Adrenal gland (tissue), 12 donors: ENCODE results near the gene SVBP. TPM values are rescaled to one million over a fixed set of nuclear protein-coding genes. Genes with fewer than 3 reads are reported as not detected.

ENCODE experiments used
- DNase-seq, 7 donors: peaks; one replicate each; pipeline ENCODE4 v3.0.0-alpha.2; 2019 to 2020
- H3K27ac ChIP-seq, 5 donors: fragments of 200-600 bp; sonication (generic) in 4 of 5; 1 replicate in 3 of 5; 2 replicates in 2 of 5; pipeline versions ENCODE4 v1.5.1 to v1.8.0; 2016 to 2020; ENCODE audit warnings: mild to moderate bottlenecking in 1 of 5
- H3K27me3 ChIP-seq: fragments of 200-600 bp; 2 replicates; pipeline ENCODE4 v1.8.0; 2021
- H3K36me3 ChIP-seq, 2 donors: fragments of 200-600 bp; replicated peaks in 1 of 2; 1 replicate in 1 of 2; 2 replicates in 1 of 2; pipeline versions ENCODE4 v1.5.1 to v1.8.0; 2018 to 2022
- H3K4me1 ChIP-seq, 2 donors: fragments of 200-600 bp; replicated peaks in 1 of 2; 1 replicate in 1 of 2; 2 replicates in 1 of 2; pipeline versions ENCODE4 v1.5.1 to v1.8.0; 2018 to 2021
- H3K4me3 ChIP-seq, 4 donors: fragments of 200-600 bp; sonication (generic) in 3 of 4; one replicate each; pipeline ENCODE4 v1.5.1; 2016 to 2018
- H3K9me3 ChIP-seq, 3 donors: fragments of 200-600 bp; sonication (generic) in 1 of 3; replicated peaks in 1 of 3; 1 replicate in 2 of 3; 2 replicates in 1 of 3; pipeline versions ENCODE4 v1.5.1 to v1.8.0; 2016 to 2021
- CTCF ChIP-seq, 6 experiments: fragments of 450-650 bp in 4 of 6; fragments of 200-600 bp in 2 of 6; sonication (generic) in 1 of 6; IDR thresholded peaks; 1 replicate in 5 of 6; 2 replicates in 1 of 6; pipeline versions ENCODE4 v1.5.1 to v1.8.0; 2016 to 2021; ENCODE audit warnings: antibody characterized with exemption in 6 of 6, mild to moderate bottlenecking in 2 of 6, moderate library complexity in 1 of 6
- POLR2A ChIP-seq, 2 donors: fragments of 450-650 bp; IDR thresholded peaks; one replicate each; pipeline ENCODE4 v1.6.1; 2017; ENCODE audit warnings: antibody characterized with exemption in 2 of 2, mild to moderate bottlenecking in 2 of 2, moderate library complexity in 1 of 2
- WGBS, 4 donors: extraction: QIAGEN DNeasy Blood & Tissue Kit in 2 of 4; methylation state at CpG; one replicate each; pipeline versions ENCODE4 v1.1.5 to v1.1.7; 2013 to 2017; 5-methylcytosine and 5-hydroxymethylcytosine counted together
- intact Hi-C, 2 donors: fragments of 100-400 bp; cut with DNase I; formaldehyde crosslinking; loops; one replicate each; pipeline versions ENCODE4 v1.14.1 to v1.15.0; 2022 to 2023
- polyA plus RNA-seq, 3 donors: library from polyadenylated mRNA; stranded (reverse); fragments of 200-250 nt in 2 of 3; fragments of 350-450 nt in 1 of 3; fragmentation: Illumina TruSeq in 1 of 3; extraction: RNeasy Lipid Tissue Mini Kit (QIAGEN cat#74804) in 1 of 3; gene quantifications; one replicate each; pipeline ENCODE4 v1.2.3, GENCODE V29; 2013 to 2014
- total RNA-seq, 9 donors: library from RNA; depleted of rRNA in 4 of 9; stranded (reverse); fragments of >200 nt in 4 of 9; fragments of 120-200 nt in 1 of 9; fragmentation: NEBNext Ultra II Directional in 1 of 9; extraction: Animal tissue kit (Norgen Biotek cat#: 25700) in 1 of 9; gene quantifications; one replicate each; pipeline versions ENCODE4 v1.1.0 to v1.2.4, GENCODE V29; 2013 to 2023
- donor health status: healthy with polysubstance abuse.
- donor health status: Bipolar disorder and iron deficiency.
- donor health status: DM: yes; HTN: yes; CAD: no.
- donor health status: DM: no; HTN: no; CAD: no.
- donor health status: DM: no; HTN: no; CAD: no.
- donor health status: DM: yes; HTN: yes; CAD: no.

Gene SVBP
- total and polyA plus RNA-seq, 12 donors = 4.5 to 41.3 (median 17.2) TPM

GRCh38 chr1:42845866-42846256 is 28.7 kb upstream of the SVBP start:
- H3K27ac ChIP-seq = no peak overlapping the region
- no peaks in the 10 kb centered on the region for H3K9me3 ChIP-seq
- intact Hi-C loops = no loop called here
- H3K4me1 ChIP-seq = peaks cover 0 to 30% of the 10 kb centered on the region in 2 donors
- 7 to 11% (median 8%) methylated on average over 10 of the region's 10 CpGs for WGBS, 4 donors
- no peak for TF ChIP-seq CTCF (IDR thresholded peaks at IDR 0.05)
- no peak for TF ChIP-seq POLR2A (IDR thresholded peaks at IDR 0.05)
- H3K36me3 ChIP-seq = peaks cover 0 to 11% of the 10 kb centered on the region in 2 donors
- DNase-seq = no peak
- H3K4me3 ChIP-seq = peak overlapping the region in 2 of 4 donors; percentile 71 to 87
- H3K27me3 ChIP-seq = no peaks in the 10 kb centered on the region

GRCh38 chr1:42845193-42845592 is 28.0 kb upstream of the SVBP start:
- Histone ChIP-seq H3K4me1 (peaks cover 0 to 30% of the 10 kb centered on the region in 2 donors), H3K9me3 (no peaks in the 10 kb centered on the region), H3K36me3 (peaks cover 0 to 5% of the 10 kb centered on the region in 2 donors), H3K27ac (no peak overlapping the region), H3K27me3 (no peaks in the 10 kb centered on the region), H3K4me3 (no peak overlapping the region)
- DNase-seq = no peak
- WGBS, 4 donors = 67 to 72% (median 70%) methylated on average over 1 of the region's 1 CpG
- intact Hi-C loops = no loop called here
- TF ChIP-seq POLR2A (IDR thresholded peaks at IDR 0.05) = no peak
- no peak for TF ChIP-seq CTCF (IDR thresholded peaks at IDR 0.05)

- Histone ChIP-seq H3K9me3 (no peaks in the 10 kb centered on the region), H3K4me1 (peaks cover 0 to 30% of the 10 kb centered on the region in 2 donors), H3K27me3 (no peaks in the 10 kb centered on the region), H3K36me3 (peaks cover 0 to 4% of the 10 kb centered on the region in 2 donors), H3K27ac (peak overlapping the region in 1 of 5 donors; percentile 36), H3K4me3 (no peak overlapping the region)
- peak in 2 of 7 donors; percentile 42 to 52 for DNase-seq
- WGBS, 4 donors = 86 to 94% (median 92%) methylated on average over 4 of the region's 4 CpGs
- intact Hi-C loops = no loop called here
- TF ChIP-seq CTCF (IDR thresholded peaks at IDR 0.05) (no peak), POLR2A (IDR thresholded peaks at IDR 0.05) (no peak)
These were observed 27.5 kb upstream of the SVBP start for GRCh38 chr1:42844592-42845140.

- Histone ChIP-seq H3K9me3 (no peaks in the 10 kb centered on the region), H3K27ac (no peak overlapping the region), H3K4me3 (no peak overlapping the region), H3K27me3 (no peaks in the 10 kb centered on the region), H3K36me3 (peaks cover 0 to 4% of the 10 kb centered on the region in 2 donors), H3K4me1 (peaks cover 0 to 18% of the 10 kb centered on the region in 2 donors)
- intact Hi-C loops = no loop called here
- DNase-seq = no peak
- WGBS, 4 donors = 73 to 94% (median 91%) methylated on average over 2 of the region's 2 CpGs
- no peak for TF ChIP-seq CTCF (IDR thresholded peaks at IDR 0.05)
- TF ChIP-seq POLR2A (IDR thresholded peaks at IDR 0.05) = no peak
These were observed 24.4 kb upstream of the SVBP start for GRCh38 chr1:42841440-42842147.
